Measurements from ENCODE around the gene LAMC3. TPM values are rescaled to one million over a fixed set of nuclear protein-coding genes. Genes with fewer than 3 reads are reported as not detected.

The LAMC3 gene
- total RNA-seq, 1 experiment from 2014 or later: 0.28 TPM

- no peak for TF ChIP-seq EZH2 (IDR thresholded peaks at IDR 0.05; ENCODE audit: borderline replicate concordance, low read depth, low read length, poor library complexity, severe bottlenecking)
- no peak for TF ChIP-seq CTCF (conservative IDR thresholded peaks at IDR 0.05; ENCODE audit: low read depth, low read length)
- Histone ChIP-seq H3K27me3 (replicated peaks; ENCODE audit: insufficient read depth, low read depth, low read length, poor library complexity) (no peaks in the 10 kb centered on the region), H3K9me3 (ENCODE audit: low read depth, low read length, poor library complexity, severe bottlenecking) (no peaks in the 10 kb centered on the region), H3K36me3 (ENCODE audit: insufficient read depth, low read length, poor library complexity, severe bottlenecking) (no peaks in the 10 kb centered on the region), H3K4me1 (ENCODE audit: insufficient read depth, low read length, poor library complexity, severe bottlenecking) (peaks cover 5% of the 10 kb centered on the region), H3K4me3 (ENCODE audit: low read depth, low read length, poor library complexity, severe bottlenecking) (no peak overlapping the region), H3K27ac (ENCODE audit: low read depth, low read length, poor library complexity, severe bottlenecking) (no peak overlapping the region)
- ChIA-PET CTCF (interaction anchor here (0.6 kb wide), 1 partner anchor 223 kb away, joined by 5 read pairs; no protein-coding TSS in a partner anchor), POLR2A (ENCODE audit: low non-redundant PET) (no interaction called here)
- intact Hi-C loops (cut with micrococcal nuclease; ENCODE audit: unreplicated experiment): loop anchor here (5.0 kb wide), 1 partner anchor 287 kb away; no protein-coding TSS in a partner anchor
- BruUV-seq (replicated peaks): no TSS peak
- DNase-seq (ENCODE audit: low spot score): no peak
Measured at GRCh38 chr9:130994135-130995085, 14.6 kb upstream of the LAMC3 start.

- H3K4me3 ChIP-seq (ENCODE audit: low read depth, low read length, poor library complexity, severe bottlenecking): no peak overlapping the region
- peak; percentile 81 for DNase-seq (ENCODE audit: low spot score)
- H3K27me3 ChIP-seq (replicated peaks; ENCODE audit: insufficient read depth, low read depth, low read length, poor library complexity): peaks cover 7% of the 10 kb centered on the region
- CTCF ChIA-PET: no interaction called here
- peaks cover 5% of the 10 kb centered on the region for H3K4me1 ChIP-seq (ENCODE audit: insufficient read depth, low read length, poor library complexity, severe bottlenecking)
- no peak overlapping the region for H3K27ac ChIP-seq (ENCODE audit: low read depth, low read length, poor library complexity, severe bottlenecking)
- H3K9me3 ChIP-seq (ENCODE audit: low read depth, low read length, poor library complexity, severe bottlenecking): no peaks in the 10 kb centered on the region
- no peak for TF ChIP-seq CTCF (conservative IDR thresholded peaks at IDR 0.05; ENCODE audit: low read depth, low read length)
- no peak for TF ChIP-seq EZH2 (IDR thresholded peaks at IDR 0.05; ENCODE audit: borderline replicate concordance, low read depth, low read length, poor library complexity, severe bottlenecking)
- POLR2A ChIA-PET (ENCODE audit: low non-redundant PET): no interaction called here
- intact Hi-C loops (cut with micrococcal nuclease; ENCODE audit: unreplicated experiment): loop anchor here (5.0 kb wide), 1 partner anchor 288 kb away; no protein-coding TSS in a partner anchor
- H3K36me3 ChIP-seq (ENCODE audit: insufficient read depth, low read length, poor library complexity, severe bottlenecking): no peaks in the 10 kb centered on the region
- no TSS peak for BruUV-seq (replicated peaks)
Measured at GRCh38 chr9:130995086-130996011, 13.6 kb upstream of the LAMC3 start.

GRCh38 chr9:130996205-130996604, 12.8 kb upstream of the LAMC3 start:
- no peak for DNase-seq (ENCODE audit: low spot score)
- CTCF ChIA-PET: no interaction called here
- intact Hi-C loops (cut with micrococcal nuclease; ENCODE audit: unreplicated experiment): loop anchor here (5.0 kb wide), 1 partner anchor 289 kb away; no protein-coding TSS in a partner anchor
- Histone ChIP-seq H3K36me3 (ENCODE audit: insufficient read depth, low read length, poor library complexity, severe bottlenecking) (no peaks in the 10 kb centered on the region), H3K4me3 (ENCODE audit: low read depth, low read length, poor library complexity, severe bottlenecking) (no peak overlapping the region), H3K27ac (ENCODE audit: low read depth, low read length, poor library complexity, severe bottlenecking) (no peak overlapping the region), H3K4me1 (ENCODE audit: insufficient read depth, low read length, poor library complexity, severe bottlenecking) (peaks cover 5% of the 10 kb centered on the region), H3K9me3 (ENCODE audit: low read depth, low read length, poor library complexity, severe bottlenecking) (no peaks in the 10 kb centered on the region), H3K27me3 (replicated peaks; ENCODE audit: insufficient read depth, low read depth, low read length, poor library complexity) (peaks cover 7% of the 10 kb centered on the region)
- POLR2A ChIA-PET (ENCODE audit: low non-redundant PET): no interaction called here
- no TSS peak for BruUV-seq (replicated peaks)
- TF ChIP-seq CTCF (conservative IDR thresholded peaks at IDR 0.05; ENCODE audit: low read depth, low read length) (no peak), EZH2 (IDR thresholded peaks at IDR 0.05; ENCODE audit: borderline replicate concordance, low read depth, low read length, poor library complexity, severe bottlenecking) (no peak)

Data from A673 (cell line).